HepG2 (cell line): ENCODE data around the gene OSGIN1. TPM values are rescaled to one million over a fixed set of nuclear protein-coding genes. Genes with fewer than 3 reads are reported as not detected.

Experiments
- EED ChIP-seq: sonication (generic); formaldehyde crosslinking; IDR thresholded peaks from 2 replicates; pipeline ENCODE4 v1.5.0; 2020; ENCODE audit warnings: mild to moderate bottlenecking, missing genetic modification reagents
- FOXP1 ChIP-seq, 2 experiments: fragments of 450-650 bp in 1 of 2; IDR thresholded peaks; 2 replicates each; pipeline ENCODE4 v1.6.1; 2017 to 2018; ENCODE audit warnings: antibody characterized with exemption in 1 of 2
- HCFC1 ChIP-seq: fragments of 150-350 bp; IDR thresholded peaks from 2 replicates; pipeline ENCODE4 v1.6.1; 2014; ENCODE audit warnings: low read depth, low read length
- KMT2A ChIP-seq: sonication (generic); formaldehyde crosslinking; IDR thresholded peaks from 2 replicates; pipeline ENCODE4 v1.4.0; 2020; ENCODE audit warnings: missing genetic modification reagents
- NAIF1 ChIP-seq: sonication (generic); formaldehyde crosslinking; IDR thresholded peaks from 2 replicates; pipeline ENCODE4 v1.5.0; 2020; ENCODE audit warnings: mild to moderate bottlenecking, missing genetic modification reagents, borderline replicate concordance
- POLR2G ChIP-seq: fragments of 200-400 bp; formaldehyde crosslinking; IDR thresholded peaks from 2 replicates; pipeline ENCODE4 v1.6.1; 2018; ENCODE audit warnings: mild to moderate bottlenecking, low read depth, low read length, moderate library complexity
- PRPF4 ChIP-seq: fragments of 200-400 bp; formaldehyde crosslinking; IDR thresholded peaks from 2 replicates; pipeline ENCODE4 v1.6.1; 2016; ENCODE audit warnings: low read length, low read depth; ENCODE audit not compliant: poor library complexity, severe bottlenecking
- SOX5 ChIP-seq: IDR thresholded peaks from 2 replicates; pipeline ENCODE4 v1.6.1; 2016; ENCODE audit warnings: borderline replicate concordance
- TBX3 ChIP-seq: fragments of 450-650 bp; IDR thresholded peaks from 2 replicates; pipeline ENCODE4 v1.6.1; 2017; ENCODE audit warnings: antibody characterized with exemption, mild to moderate bottlenecking, inconsistent platforms, borderline replicate concordance
- ZBTB42 ChIP-seq: sonication (generic); formaldehyde crosslinking; IDR thresholded peaks from 2 replicates; pipeline ENCODE4 v1.5.0; 2020; ENCODE audit warnings: mild to moderate bottlenecking, missing genetic modification reagents
- ZFP36L2 ChIP-seq: sonication (generic); formaldehyde crosslinking; IDR thresholded peaks from 2 replicates; pipeline ENCODE4 v1.4.0; 2020; ENCODE audit warnings: missing genetic modification reagents
- ZNF441 ChIP-seq: sonication (generic); formaldehyde crosslinking; IDR thresholded peaks from 2 replicates; pipeline ENCODE4 v1.7.0; 2021; ENCODE audit warnings: missing genetic modification reagents, borderline replicate concordance
- ZNF547 ChIP-seq: sonication (generic); formaldehyde crosslinking; IDR thresholded peaks from 2 replicates; pipeline ENCODE4 v1.5.1; 2020; ENCODE audit warnings: mild to moderate bottlenecking, missing genetic modification reagents
- polyA plus RNA-seq, 8 experiments: library from polyadenylated mRNA; depleted of rRNA in 3 of 8; stranded (reverse) in 7 of 8; unstranded in 1 of 8; fragments of >200 nt; fragmentation: Illumina TruSeq in 4 of 8; extraction: Trizol in 4 of 8; gene quantifications; 2 replicates each; pipeline versions ENCODE4 v1.2.1 to v1.2.3, GENCODE V29; 2011 to 2016; ENCODE audit warnings: low read depth in 4 of 8, missing spikeins in 1 of 8, mixed read lengths in 1 of 8; ENCODE audit not compliant: insufficient read depth in 1 of 8
- total RNA-seq, 5 experiments: library from RNA; depleted of rRNA; stranded (reverse); fragments of >200 nt; fragmentation: Illumina TruSeq; extraction: Trizol; gene quantifications; 2 replicates each; pipeline ENCODE4 v1.2.3, GENCODE V29; 2016; ENCODE audit warnings: low read depth in 1 of 5
- TF ChIP-seq, protein P1 (sequence below): sonication (generic); formaldehyde crosslinking; IDR thresholded peaks from 2 replicates; pipeline ENCODE4 v1.5.1; 2020; ENCODE audit warnings: mild to moderate bottlenecking, missing genetic modification reagents, borderline replicate concordance
- TF ChIP-seq, protein P2 (sequence below): fragments of 450-650 bp; IDR thresholded peaks from 2 replicates; pipeline ENCODE4 v1.6.1; 2017; ENCODE audit warnings: mild to moderate bottlenecking
- TF ChIP-seq, protein P3 (sequence below): sonication (generic); formaldehyde crosslinking; IDR thresholded peaks from 2 replicates; pipeline ENCODE4 v1.9.0; 2022; ENCODE audit warnings: missing genetic modification reagents, mild to moderate bottlenecking, borderline replicate concordance
- TF ChIP-seq, protein P4 (sequence below): sonication (generic); formaldehyde crosslinking; conservative IDR thresholded peaks from 2 replicates; pipeline ENCODE4 v1.4.0; 2020; ENCODE audit warnings: missing genetic modification reagents
- TF ChIP-seq, protein P5 (sequence below): sonication (generic); formaldehyde crosslinking; IDR thresholded peaks from 2 replicates; pipeline ENCODE4 v1.4.0; 2020; ENCODE audit warnings: missing genetic modification reagents, borderline replicate concordance

The OSGIN1 gene
- total and polyA plus RNA-seq, 2 of the 13 experiments (the other 11 are each of a cell fraction or from before 2014, with no cell fraction given) = 20.5 to 27.1 TPM

DNA sequence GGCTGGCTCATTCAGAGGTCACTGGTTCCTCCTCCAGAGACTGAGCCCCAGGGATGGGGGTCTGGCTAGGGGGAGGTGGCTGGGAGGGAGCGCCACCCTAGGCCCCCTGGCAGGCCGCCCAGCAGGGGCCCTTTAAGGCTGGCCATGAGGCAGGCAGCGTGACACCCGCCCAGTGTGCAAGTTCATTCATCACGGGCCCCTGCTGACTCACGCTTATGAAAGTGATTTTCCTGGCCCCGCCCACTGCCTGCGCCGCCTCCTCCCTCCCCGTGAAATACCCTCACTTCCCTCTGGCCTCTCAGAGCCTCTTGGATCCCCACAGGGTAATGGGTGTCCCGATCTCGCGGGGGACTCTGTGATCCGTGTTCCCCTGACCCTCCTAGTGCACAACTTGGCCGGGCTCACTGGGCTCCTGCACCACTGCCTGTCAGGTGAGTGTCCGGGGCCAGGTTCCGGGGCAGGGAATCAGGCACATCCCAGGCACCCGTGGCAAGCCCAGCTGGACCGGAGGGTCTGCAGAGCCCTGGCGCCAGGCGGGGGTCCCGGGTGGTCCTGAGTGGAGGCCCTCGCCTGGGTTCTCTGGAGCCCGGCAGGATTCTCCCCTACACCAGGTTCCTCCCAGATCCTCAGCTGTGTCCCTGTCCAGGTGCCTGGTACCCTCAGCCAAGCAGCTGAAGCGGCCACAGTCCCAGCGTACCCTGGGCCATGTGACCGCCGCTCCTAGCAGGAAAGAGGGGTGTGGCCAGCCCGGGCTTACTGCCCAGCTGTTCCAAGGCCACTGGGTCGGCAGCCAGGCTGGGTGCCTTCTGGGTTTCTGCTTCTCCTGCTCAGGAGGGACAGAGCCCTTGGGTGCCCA is at the start of gene OSGIN1 (continued):
- TF ChIP-seq, protein P1, sequence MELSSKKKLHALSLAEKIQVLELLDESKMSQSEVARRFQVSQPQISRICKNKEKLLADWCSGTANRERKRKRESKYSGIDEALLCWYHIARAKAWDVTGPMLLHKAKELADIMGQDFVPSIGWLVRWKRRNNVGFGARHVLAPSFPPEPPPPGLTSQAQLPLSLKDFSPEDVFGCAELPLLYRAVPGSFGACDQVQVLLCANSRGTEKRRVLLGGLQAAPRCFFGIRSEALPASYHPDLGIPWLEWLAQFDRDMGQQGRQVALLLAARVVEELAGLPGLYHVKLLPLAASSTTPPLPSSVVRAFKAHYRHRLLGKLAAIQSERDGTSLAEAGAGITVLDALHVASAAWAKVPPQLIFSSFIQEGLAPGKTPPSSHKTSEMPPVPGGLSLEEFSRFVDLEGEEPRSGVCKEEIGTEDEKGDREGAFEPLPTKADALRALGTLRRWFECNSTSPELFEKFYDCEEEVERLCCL = peak; percentile 73; the same call in 1 of the 2 replicates
- TF ChIP-seq, protein P2, sequence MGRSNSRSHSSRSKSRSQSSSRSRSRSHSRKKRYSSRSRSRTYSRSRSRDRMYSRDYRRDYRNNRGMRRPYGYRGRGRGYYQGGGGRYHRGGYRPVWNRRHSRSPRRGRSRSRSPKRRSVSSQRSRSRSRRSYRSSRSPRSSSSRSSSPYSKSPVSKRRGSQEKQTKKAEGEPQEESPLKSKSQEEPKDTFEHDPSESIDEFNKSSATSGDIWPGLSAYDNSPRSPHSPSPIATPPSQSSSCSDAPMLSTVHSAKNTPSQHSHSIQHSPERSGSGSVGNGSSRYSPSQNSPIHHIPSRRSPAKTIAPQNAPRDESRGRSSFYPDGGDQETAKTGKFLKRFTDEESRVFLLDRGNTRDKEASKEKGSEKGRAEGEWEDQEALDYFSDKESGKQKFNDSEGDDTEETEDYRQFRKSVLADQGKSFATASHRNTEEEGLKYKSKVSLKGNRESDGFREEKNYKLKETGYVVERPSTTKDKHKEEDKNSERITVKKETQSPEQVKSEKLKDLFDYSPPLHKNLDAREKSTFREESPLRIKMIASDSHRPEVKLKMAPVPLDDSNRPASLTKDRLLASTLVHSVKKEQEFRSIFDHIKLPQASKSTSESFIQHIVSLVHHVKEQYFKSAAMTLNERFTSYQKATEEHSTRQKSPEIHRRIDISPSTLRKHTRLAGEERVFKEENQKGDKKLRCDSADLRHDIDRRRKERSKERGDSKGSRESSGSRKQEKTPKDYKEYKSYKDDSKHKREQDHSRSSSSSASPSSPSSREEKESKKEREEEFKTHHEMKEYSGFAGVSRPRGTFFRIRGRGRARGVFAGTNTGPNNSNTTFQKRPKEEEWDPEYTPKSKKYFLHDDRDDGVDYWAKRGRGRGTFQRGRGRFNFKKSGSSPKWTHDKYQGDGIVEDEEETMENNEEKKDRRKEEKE = no peak
- TF ChIP-seq ZBTB42 = 0 out of 2 replicates have a peak, but pooled peaks have one; percentile 49
- TF ChIP-seq TBX3 = peak; percentile 60; the same call in 1 of the 2 replicates
- TF ChIP-seq HCFC1 = 0 out of 2 replicates have a peak, but pooled peaks have one; percentile 15
- no peak for TF ChIP-seq ZFP36L2 (CRISPR knock-in tag)
- TF ChIP-seq, protein P3, sequence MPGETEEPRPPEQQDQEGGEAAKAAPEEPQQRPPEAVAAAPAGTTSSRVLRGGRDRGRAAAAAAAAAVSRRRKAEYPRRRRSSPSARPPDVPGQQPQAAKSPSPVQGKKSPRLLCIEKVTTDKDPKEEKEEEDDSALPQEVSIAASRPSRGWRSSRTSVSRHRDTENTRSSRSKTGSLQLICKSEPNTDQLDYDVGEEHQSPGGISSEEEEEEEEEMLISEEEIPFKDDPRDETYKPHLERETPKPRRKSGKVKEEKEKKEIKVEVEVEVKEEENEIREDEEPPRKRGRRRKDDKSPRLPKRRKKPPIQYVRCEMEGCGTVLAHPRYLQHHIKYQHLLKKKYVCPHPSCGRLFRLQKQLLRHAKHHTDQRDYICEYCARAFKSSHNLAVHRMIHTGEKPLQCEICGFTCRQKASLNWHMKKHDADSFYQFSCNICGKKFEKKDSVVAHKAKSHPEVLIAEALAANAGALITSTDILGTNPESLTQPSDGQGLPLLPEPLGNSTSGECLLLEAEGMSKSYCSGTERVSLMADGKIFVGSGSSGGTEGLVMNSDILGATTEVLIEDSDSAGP (CRISPR knock-in tag) = peak; percentile 100
- TF ChIP-seq, protein P4, sequence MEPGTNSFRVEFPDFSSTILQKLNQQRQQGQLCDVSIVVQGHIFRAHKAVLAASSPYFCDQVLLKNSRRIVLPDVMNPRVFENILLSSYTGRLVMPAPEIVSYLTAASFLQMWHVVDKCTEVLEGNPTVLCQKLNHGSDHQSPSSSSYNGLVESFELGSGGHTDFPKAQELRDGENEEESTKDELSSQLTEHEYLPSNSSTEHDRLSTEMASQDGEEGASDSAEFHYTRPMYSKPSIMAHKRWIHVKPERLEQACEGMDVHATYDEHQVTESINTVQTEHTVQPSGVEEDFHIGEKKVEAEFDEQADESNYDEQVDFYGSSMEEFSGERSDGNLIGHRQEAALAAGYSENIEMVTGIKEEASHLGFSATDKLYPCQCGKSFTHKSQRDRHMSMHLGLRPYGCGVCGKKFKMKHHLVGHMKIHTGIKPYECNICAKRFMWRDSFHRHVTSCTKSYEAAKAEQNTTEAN (CRISPR knock-in tag) = peak; percentile 65
- peak; percentile 97 for TF ChIP-seq POLR2G
- 0 out of 2 replicates have a peak, but pooled peaks have one; percentile 15 for TF ChIP-seq EED
- TF ChIP-seq FOXP1 (IDR thresholded peaks at IDR 0.05) = no peak
- TF ChIP-seq FOXP1 (CRISPR knock-in tag; IDR thresholded peaks at IDR 0.05) = peak; percentile 47; the same call in 1 of the 2 replicates
- TF ChIP-seq ZNF547 = no peak; the same call in none of the 2 replicates
- no peak for TF ChIP-seq KMT2A (CRISPR knock-in tag)
- TF ChIP-seq NAIF1 (CRISPR knock-in tag) = peak; percentile 54; the same call in 1 of the 2 replicates
- no peak for TF ChIP-seq PRPF4
- peak; percentile 57; the same call in 1 of the 2 replicates for TF ChIP-seq SOX5
- peak; percentile 29; the same call in 1 of the 2 replicates for TF ChIP-seq ZNF441 (CRISPR knock-in tag)
- TF ChIP-seq, protein P5, sequence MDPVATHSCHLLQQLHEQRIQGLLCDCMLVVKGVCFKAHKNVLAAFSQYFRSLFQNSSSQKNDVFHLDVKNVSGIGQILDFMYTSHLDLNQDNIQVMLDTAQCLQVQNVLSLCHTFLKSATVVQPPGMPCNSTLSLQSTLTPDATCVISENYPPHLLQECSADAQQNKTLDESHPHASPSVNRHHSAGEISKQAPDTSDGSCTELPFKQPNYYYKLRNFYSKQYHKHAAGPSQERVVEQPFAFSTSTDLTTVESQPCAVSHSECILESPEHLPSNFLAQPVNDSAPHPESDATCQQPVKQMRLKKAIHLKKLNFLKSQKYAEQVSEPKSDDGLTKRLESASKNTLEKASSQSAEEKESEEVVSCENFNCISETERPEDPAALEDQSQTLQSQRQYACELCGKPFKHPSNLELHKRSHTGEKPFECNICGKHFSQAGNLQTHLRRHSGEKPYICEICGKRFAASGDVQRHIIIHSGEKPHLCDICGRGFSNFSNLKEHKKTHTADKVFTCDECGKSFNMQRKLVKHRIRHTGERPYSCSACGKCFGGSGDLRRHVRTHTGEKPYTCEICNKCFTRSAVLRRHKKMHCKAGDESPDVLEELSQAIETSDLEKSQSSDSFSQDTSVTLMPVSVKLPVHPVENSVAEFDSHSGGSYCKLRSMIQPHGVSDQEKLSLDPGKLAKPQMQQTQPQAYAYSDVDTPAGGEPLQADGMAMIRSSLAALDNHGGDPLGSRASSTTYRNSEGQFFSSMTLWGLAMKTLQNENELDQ = no peak
